Fibroblast of skin of right biceps (primary cell): ENCODE measurements around the gene ZDHHC14.
"Not testable (repeated sequence)": the region's sequence is repeated elsewhere in the genome, so short reads cannot be mapped to it uniquely, and the experiment has no call there.

Experiments
- DNase-seq: peaks from one replicate; pipeline ENCODE4 v3.0.0-alpha.2; 2013

The ZDHHC14 gene

GRCh38 chr6:157381631-157382621 lies 936 bp downstream of the ZDHHC14 start:
- DNase-seq: peak; percentile 53

- DNase-seq: no peak
Measured at GRCh38 chr6:157382821-157383220, 1.8 kb downstream of the ZDHHC14 start.

- no peak for DNase-seq
Measured at GRCh38 chr6:157383471-157383870, 2.5 kb downstream of the ZDHHC14 start.

- DNase-seq: not testable (repeated sequence)
Measured at GRCh38 chr6:157384962-157385361, 4.0 kb downstream of the ZDHHC14 start.

GRCh38 chr6:157385482-157385881 lies 4.5 kb downstream of the ZDHHC14 start:
- no peak for DNase-seq

- no peak for DNase-seq
Measured at GRCh38 chr6:157386023-157386422, 5.0 kb downstream of the ZDHHC14 start.

- no peak for DNase-seq
Measured at GRCh38 chr6:157386454-157386853, 5.5 kb downstream of the ZDHHC14 start.

- DNase-seq: no peak
Measured at GRCh38 chr6:157388924-157389323, 7.9 kb downstream of the ZDHHC14 start.

GRCh38 chr6:157390273-157391060 lies 9.5 kb downstream of the ZDHHC14 start:
- no peak for DNase-seq

GRCh38 chr6:157392927-157393668 lies 12.1 kb downstream of the ZDHHC14 start:
- DNase-seq: no peak

GRCh38 chr6:157393669-157394327 lies 12.8 kb downstream of the ZDHHC14 start:
- no peak for DNase-seq

GRCh38 chr6:157395199-157395598 lies 14.2 kb downstream of the ZDHHC14 start:
- DNase-seq: not testable (repeated sequence)

- no peak for DNase-seq
Measured at GRCh38 chr6:157396026-157396425, 15.0 kb downstream of the ZDHHC14 start.

- no peak for DNase-seq
Measured at GRCh38 chr6:157397660-157398059, 16.7 kb downstream of the ZDHHC14 start.

GRCh38 chr6:157398151-157398550 lies 17.2 kb downstream of the ZDHHC14 start:
- no peak for DNase-seq

- no peak for DNase-seq
Measured at GRCh38 chr6:157400676-157401075, 19.7 kb downstream of the ZDHHC14 start.

- no peak for DNase-seq
Measured at GRCh38 chr6:157401734-157402338, 20.8 kb downstream of the ZDHHC14 start.

- DNase-seq: no peak
Measured at GRCh38 chr6:157402996-157403685, 22.2 kb downstream of the ZDHHC14 start.

- no peak for DNase-seq
Measured at GRCh38 chr6:157403686-157404051, 22.7 kb downstream of the ZDHHC14 start.

- DNase-seq: peak; percentile 56
Measured at GRCh38 chr6:157405986-157406385, 25.0 kb downstream of the ZDHHC14 start.

GRCh38 chr6:157406661-157407060 lies 25.7 kb downstream of the ZDHHC14 start:
- no peak for DNase-seq
